Psoas muscle (tissue), 8 donors: ENCODE results near the gene FYN. TPM values are rescaled to one million over a fixed set of nuclear protein-coding genes. Genes with fewer than 3 reads are reported as not detected.

Source experiments
- ATAC-seq, 4 donors: fragments of 200-7000 bp; cut with Tn5 transposase; one replicate each; pipeline ENCODE4 v1.9.1; 2020; ENCODE audit warnings: moderate library complexity in 3 of 4, mild to moderate bottlenecking in 2 of 4
- DNase-seq, 2 donors: peaks; one replicate each; pipeline ENCODE4 v3.0.0-alpha.2; 2020
- H3K27ac ChIP-seq: fragments of 200-600 bp; one replicate; pipeline ENCODE4 v1.8.0; 2022
- H3K27me3 ChIP-seq, 3 donors: fragments of 200-600 bp in 1 of 3; one replicate each; pipeline versions ENCODE4 v1.6.1 to v1.8.0; 2013 to 2022; ENCODE audit warnings: low read length in 2 of 3, mild to moderate bottlenecking in 2 of 3, moderate library complexity in 1 of 3; ENCODE audit not compliant: insufficient read depth in 3 of 3
- H3K36me3 ChIP-seq, 2 donors: fragments of 200-600 bp in 1 of 2; one replicate each; pipeline versions ENCODE4 v1.6.1 to v1.8.0; 2013 to 2022; ENCODE audit warnings: low read depth in 1 of 2, mild to moderate bottlenecking in 1 of 2, moderate library complexity in 1 of 2; ENCODE audit not compliant: insufficient read depth in 1 of 2
- H3K4me1 ChIP-seq: fragments of 200-600 bp; one replicate; pipeline ENCODE4 v1.8.0; 2022
- H3K4me3 ChIP-seq: fragments of 200-600 bp; one replicate; pipeline ENCODE4 v1.8.0; 2022; ENCODE audit warnings: mild to moderate bottlenecking
- H3K9me3 ChIP-seq: fragments of 200-600 bp; one replicate; pipeline ENCODE4 v1.8.0; 2022
- WGBS, 3 donors: extraction: QIAGEN DNeasy Blood & Tissue Kit; methylation state at CpG; one replicate each; pipeline versions ENCODE4 v1.1.6 to v1.1.7; 2013; 5-methylcytosine and 5-hydroxymethylcytosine counted together
- intact Hi-C, 2 donors: fragments of 100-400 bp; cut with DNase I; formaldehyde crosslinking; loops; one replicate each; pipeline versions ENCODE4 v1.11.0 to v1.14.2; 2022
- polyA plus RNA-seq, 3 donors: library from polyadenylated mRNA; stranded (reverse); fragments of 200-250 nt; gene quantifications; one replicate each; pipeline ENCODE4 v1.2.3, GENCODE V29; 2013
- total RNA-seq, 4 donors: library from RNA; stranded (reverse); fragmentation: NEBNext Ultra II Directional in 2 of 4; extraction: Animal tissue kit (Norgen Biotek cat#: 25700) in 2 of 4; gene quantifications; one replicate each; pipeline versions ENCODE4 v1.2.1 to v1.2.4, GENCODE V29; 2021 to 2023
- TF ChIP-seq, protein P1 (sequence below): fragments of 200-600 bp; IDR thresholded peaks from one replicate; pipeline ENCODE4 v1.8.0; 2022; ENCODE audit warnings: antibody characterized with exemption
- donor health status: healthy with polysubstance abuse.
- donor health status: DM: no; HTN: no; CAD: no; lungs with moderate emphysema.
- donor health status: Bipolar disorder and iron deficiency.
- donor health status: healthy.
- donor health status: DM: yes; HTN: yes; CAD: no.
- donor health status: DM: no; HTN: no; CAD: no.
- donor health status: DM: no; HTN: no; CAD: no.
- donor health status: DM: yes; HTN: yes; CAD: no.

The FYN gene
- total and polyA plus RNA-seq, 7 donors, result 7.1 to 27.8 (median 12.3) TPM

DNA sequence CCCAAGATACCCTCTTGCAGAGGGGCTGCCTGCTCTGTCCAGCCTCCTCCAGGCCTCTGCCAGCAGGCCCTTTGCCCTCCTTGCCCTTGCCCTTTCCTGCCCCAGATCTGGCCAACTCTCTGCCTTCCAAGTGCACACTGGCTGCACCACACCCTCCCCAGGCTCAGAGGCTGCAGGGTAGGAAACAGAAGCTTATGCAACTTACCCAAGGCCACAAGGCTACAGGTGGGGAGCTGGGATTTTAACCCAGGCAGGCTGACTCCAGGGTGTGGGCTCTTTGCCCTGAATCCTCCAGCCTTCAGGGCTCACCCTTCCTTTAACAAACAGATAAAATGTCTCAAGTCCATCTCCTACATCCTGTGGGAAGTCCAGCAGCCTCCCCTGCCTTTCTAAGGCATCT lies 253.1 kb downstream of the FYN start:
- Histone ChIP-seq H3K4me1 (peaks cover 17% of the 10 kb centered on the region), H3K36me3 (no peaks in the 10 kb centered on the region), H3K9me3 (no peaks in the 10 kb centered on the region), H3K4me3 (no peak overlapping the region), H3K27ac (no peak overlapping the region), H3K27me3 (no peaks in the 10 kb centered on the region)
- intact Hi-C loops, result no loop called here
- TF ChIP-seq, protein P1, sequence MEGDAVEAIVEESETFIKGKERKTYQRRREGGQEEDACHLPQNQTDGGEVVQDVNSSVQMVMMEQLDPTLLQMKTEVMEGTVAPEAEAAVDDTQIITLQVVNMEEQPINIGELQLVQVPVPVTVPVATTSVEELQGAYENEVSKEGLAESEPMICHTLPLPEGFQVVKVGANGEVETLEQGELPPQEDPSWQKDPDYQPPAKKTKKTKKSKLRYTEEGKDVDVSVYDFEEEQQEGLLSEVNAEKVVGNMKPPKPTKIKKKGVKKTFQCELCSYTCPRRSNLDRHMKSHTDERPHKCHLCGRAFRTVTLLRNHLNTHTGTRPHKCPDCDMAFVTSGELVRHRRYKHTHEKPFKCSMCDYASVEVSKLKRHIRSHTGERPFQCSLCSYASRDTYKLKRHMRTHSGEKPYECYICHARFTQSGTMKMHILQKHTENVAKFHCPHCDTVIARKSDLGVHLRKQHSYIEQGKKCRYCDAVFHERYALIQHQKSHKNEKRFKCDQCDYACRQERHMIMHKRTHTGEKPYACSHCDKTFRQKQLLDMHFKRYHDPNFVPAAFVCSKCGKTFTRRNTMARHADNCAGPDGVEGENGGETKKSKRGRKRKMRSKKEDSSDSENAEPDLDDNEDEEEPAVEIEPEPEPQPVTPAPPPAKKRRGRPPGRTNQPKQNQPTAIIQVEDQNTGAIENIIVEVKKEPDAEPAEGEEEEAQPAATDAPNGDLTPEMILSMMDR, result no peak
- ATAC-seq (no peak), DNase-seq (peak in 1 of 2 donors; percentile 31)

DNA sequence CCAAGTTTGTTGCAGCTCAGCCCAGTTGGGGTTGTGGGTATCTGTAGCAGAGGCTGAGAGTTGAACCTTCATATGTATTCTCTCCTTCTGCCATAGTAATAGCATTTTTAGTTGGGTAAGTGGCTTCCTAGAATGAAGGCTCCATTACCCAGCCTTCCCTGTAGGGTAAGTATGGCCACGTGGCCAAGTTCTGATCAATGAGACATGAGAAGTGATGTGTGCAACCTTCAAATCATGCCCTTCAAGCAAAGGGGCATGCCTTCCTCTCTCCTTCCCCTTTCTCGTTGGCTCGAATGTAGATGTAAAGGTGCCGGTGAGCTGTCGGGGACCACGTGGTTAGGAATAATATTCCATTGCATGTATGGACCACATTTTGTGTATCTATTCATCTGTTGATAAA lies 254.8 kb downstream of the FYN start:
- DNase-seq (peak in 1 of 2 donors; percentile 3), ATAC-seq (no peak)
- no peak overlapping the region for H3K27ac ChIP-seq
- intact Hi-C loops, result no loop called here
- TF ChIP-seq, protein P1, result no peak
- 91 to 94% (median 94%) methylated on average over 6 of the region's 6 CpGs for WGBS, 3 donors
- no peaks in the 10 kb centered on the region for H3K36me3 ChIP-seq
- no peaks in the 10 kb centered on the region for H3K27me3 ChIP-seq
- H3K4me3 ChIP-seq, result no peak overlapping the region
- H3K4me1 ChIP-seq, result peaks cover 12% of the 10 kb centered on the region
- no peaks in the 10 kb centered on the region for H3K9me3 ChIP-seq

DNA sequence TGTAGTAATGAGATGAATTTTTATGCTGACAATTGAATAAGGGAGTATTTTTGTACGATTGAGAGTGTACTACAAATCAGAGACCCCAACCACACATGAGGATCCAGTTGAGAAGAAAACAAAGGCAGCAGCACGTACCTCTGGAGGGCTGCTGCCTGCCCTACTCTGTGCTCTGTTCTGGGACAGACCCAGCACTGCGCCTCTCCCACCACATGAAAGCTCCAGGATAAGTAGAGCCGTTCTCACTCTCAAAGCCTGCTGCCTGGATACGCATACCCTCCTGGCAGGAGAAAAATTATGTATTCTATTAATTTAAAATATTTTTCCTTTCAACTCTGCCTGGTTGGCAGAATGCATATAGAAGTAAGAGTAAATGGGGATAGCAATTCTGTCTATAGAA lies 256.1 kb downstream of the FYN start:
- TF ChIP-seq, protein P1, result no peak
- Histone ChIP-seq H3K27ac (no peak overlapping the region), H3K27me3 (no peaks in the 10 kb centered on the region), H3K4me3 (no peak overlapping the region), H3K36me3 (no peaks in the 10 kb centered on the region), H3K9me3 (no peaks in the 10 kb centered on the region), H3K4me1 (peaks cover 12% of the 10 kb centered on the region)
- intact Hi-C loops, result no loop called here
- WGBS, 3 donors, result 91 to 92% (median 92%) methylated on average over 5 of the region's 5 CpGs
- DNase-seq (no peak), ATAC-seq (no peak)

DNA sequence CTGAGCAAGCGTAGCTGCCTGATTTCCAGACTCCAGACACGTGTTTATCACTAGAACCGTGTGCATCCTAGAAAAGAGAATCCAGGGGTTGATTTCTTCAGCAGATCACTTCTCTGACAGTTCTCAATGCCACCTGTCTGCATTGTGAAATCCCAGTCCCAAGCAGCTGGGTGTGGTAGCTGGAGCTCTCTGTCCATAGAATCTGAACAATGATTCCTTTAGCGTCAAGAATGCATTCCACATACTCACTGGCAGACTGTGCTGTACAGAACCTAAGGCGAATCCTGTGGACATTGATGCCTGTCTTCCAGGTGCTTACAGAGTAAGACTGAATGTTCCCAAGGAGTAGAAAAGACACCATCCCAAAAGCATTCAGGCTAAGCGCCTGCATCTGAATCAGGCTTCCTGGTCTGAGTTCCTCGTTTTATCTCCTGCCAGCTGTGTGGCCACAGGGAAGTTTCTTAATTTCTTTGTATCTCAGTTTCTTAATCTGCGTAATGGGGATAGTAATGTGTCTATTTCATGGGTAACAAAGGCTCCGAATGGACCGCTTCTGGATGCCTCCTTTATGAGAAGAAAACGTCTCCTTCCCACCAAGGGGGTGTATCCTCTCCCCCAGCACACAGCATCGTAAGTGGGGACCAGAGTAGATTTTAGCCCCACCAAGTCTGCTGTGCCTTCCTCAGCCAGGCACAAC lies 257.2 kb downstream of the FYN start:
- intact Hi-C loops, result no loop called here
- H3K9me3 ChIP-seq, result no peaks in the 10 kb centered on the region
- TF ChIP-seq, protein P1, result no peak
- peaks cover 12% of the 10 kb centered on the region for H3K4me1 ChIP-seq
- WGBS, 3 donors, result 67 to 72% (median 67%) methylated on average over 12 of the region's 12 CpGs
- H3K36me3 ChIP-seq, result no peaks in the 10 kb centered on the region
- peak overlapping the region; percentile 62 for H3K27ac ChIP-seq
- no peaks in the 10 kb centered on the region for H3K27me3 ChIP-seq
- ATAC-seq, result peak; percentile 82 to 94 (median 88)
- H3K4me3 ChIP-seq, result no peak overlapping the region
- no peak for DNase-seq
